HEK293 (cell line): Measurements from ENCODE around the gene TMEM127.

Experiments used
- CTCF ChIA-PET: fragments of 350-600 bp; formaldehyde crosslinking; extraction: SDS; loops from one replicate; lab custom pipeline; 2021; ENCODE audit warnings: antibody characterized with exemption; lab: Yijun Ruan, JAX
- POLR2A ChIA-PET: fragments of 300-600 bp; formaldehyde crosslinking; extraction: SDS; loops from one replicate; lab custom pipeline; 2020; ENCODE audit warnings: antibody characterized with exemption, inconsistent platforms; lab: Yijun Ruan, JAX
- H3K27ac ChIP-seq: fragments of 200-500 bp; sonication (Bioruptor generic); 2 replicates; pipeline ENCODE4 v1.5.1; 2014; ENCODE audit warnings: low read depth, low read length, control low read depth, inconsistent platforms; ENCODE audit errors: extremely low read depth
- H3K36me3 ChIP-seq, 2 experiments: fragments of 200-500 bp in 1 of 2; sonication (Bioruptor generic) in 1 of 2; 1 replicate in 1 of 2; 2 replicates in 1 of 2; pipeline ENCODE4 v1.5.1; 2014 to 2017; ENCODE audit warnings: inconsistent platforms in 2 of 2, low read length in 2 of 2; ENCODE audit not compliant: control insufficient read depth in 2 of 2, insufficient read depth in 1 of 2
- H3K4me1 ChIP-seq: fragments of 200-500 bp; sonication (Bioruptor generic); 2 replicates; pipeline ENCODE4 v1.5.1; 2014; ENCODE audit warnings: mild to moderate bottlenecking, low read length, inconsistent platforms; ENCODE audit not compliant: control insufficient read depth, insufficient read depth
- H3K4me3 ChIP-seq: 2 replicates; pipeline ENCODE4 v1.5.1; 2011; ENCODE audit warnings: low read depth, mild to moderate bottlenecking, control low read depth, low read length, moderate library complexity
- H3K9me3 ChIP-seq: fragments of 200-500 bp; sonication (Bioruptor generic); 2 replicates; pipeline ENCODE4 v1.5.1; 2014; ENCODE audit warnings: low read depth, low read length, inconsistent platforms; ENCODE audit not compliant: control insufficient read depth, insufficient read depth
- BCL11B ChIP-seq: fragments of 450-650 bp; formaldehyde crosslinking; IDR thresholded peaks from 2 replicates; pipeline ENCODE4 v1.5.1; 2016; ENCODE audit warnings: low read depth, missing biosample characterization, missing genetic modification characterization
- FEZF1 ChIP-seq: fragments of 450-650 bp; formaldehyde crosslinking; IDR thresholded peaks from 2 replicates; pipeline ENCODE4 v1.5.1; 2016; ENCODE audit warnings: missing biosample characterization, missing genetic modification characterization
- GFI1B ChIP-seq: fragments of 450-650 bp; formaldehyde crosslinking; IDR thresholded peaks from 2 replicates; pipeline ENCODE4 v1.5.1; 2016; ENCODE audit warnings: missing biosample characterization, missing genetic modification characterization
- GLI2 ChIP-seq: fragments of 450-650 bp; formaldehyde crosslinking; IDR thresholded peaks from 2 replicates; pipeline ENCODE4; 2017; ENCODE audit warnings: missing biosample characterization, missing genetic modification characterization, low read depth, borderline replicate concordance
- GLI4 ChIP-seq: fragments of 450-650 bp; formaldehyde crosslinking; IDR thresholded peaks from 2 replicates; pipeline ENCODE4 v1.5.1; 2016; ENCODE audit warnings: missing biosample characterization, missing genetic modification characterization
- GLIS1 ChIP-seq: fragments of 450-650 bp; formaldehyde crosslinking; IDR thresholded peaks from 2 replicates; pipeline ENCODE4 v1.5.1; 2016; ENCODE audit warnings: missing biosample characterization, missing genetic modification characterization
- GLIS2 ChIP-seq: fragments of 450-650 bp; formaldehyde crosslinking; IDR thresholded peaks from 2 replicates; pipeline ENCODE4 v1.5.1; 2016; ENCODE audit warnings: missing biosample characterization, missing genetic modification characterization
- MEIS1 ChIP-seq: sonication (generic); formaldehyde crosslinking; IDR thresholded peaks from 2 replicates; pipeline ENCODE4 v1.8.1; 2022; ENCODE audit warnings: missing genetic modification reagents, mild to moderate bottlenecking, borderline replicate concordance
- OSR2 ChIP-seq: fragments of 450-650 bp; formaldehyde crosslinking; IDR thresholded peaks from 2 replicates; pipeline ENCODE4 v1.5.1; 2016; ENCODE audit warnings: missing biosample characterization, missing genetic modification characterization
- SALL2 ChIP-seq: fragments of 450-650 bp; formaldehyde crosslinking; IDR thresholded peaks from 2 replicates; pipeline ENCODE4 v1.5.0; 2017; ENCODE audit warnings: missing biosample characterization, mild to moderate bottlenecking, missing genetic modification characterization, borderline replicate concordance
- TRIM28 ChIP-seq: IDR thresholded peaks from 2 replicates; pipeline ENCODE4 v1.6.1; 2011; ENCODE audit warnings: low read length, control low read depth, borderline replicate concordance
- ZNF157 ChIP-seq: fragments of 450-650 bp; formaldehyde crosslinking; IDR thresholded peaks from 2 replicates; pipeline ENCODE4 v1.5.1; 2016; ENCODE audit warnings: missing biosample characterization, missing genetic modification characterization
- ZNF175 ChIP-seq: fragments of 450-650 bp; formaldehyde crosslinking; IDR thresholded peaks from 2 replicates; pipeline ENCODE4 v1.5.1; 2016; ENCODE audit warnings: missing biosample characterization, missing genetic modification characterization
- ZNF214 ChIP-seq: fragments of 450-650 bp; formaldehyde crosslinking; IDR thresholded peaks from 2 replicates; pipeline ENCODE4 v1.5.1; 2017; ENCODE audit warnings: missing biosample characterization, mild to moderate bottlenecking, missing genetic modification characterization, borderline replicate concordance
- ZNF335 ChIP-seq: fragments of 450-650 bp; formaldehyde crosslinking; conservative IDR thresholded peaks from 2 replicates; pipeline ENCODE4 v1.5.1; 2016; ENCODE audit warnings: missing biosample characterization, missing genetic modification characterization
- ZNF366 ChIP-seq: fragments of 450-650 bp; formaldehyde crosslinking; conservative IDR thresholded peaks from 2 replicates; pipeline ENCODE4 v1.5.1; 2016; ENCODE audit warnings: missing biosample characterization, missing genetic modification characterization
- ZNF501 ChIP-seq: fragments of 450-650 bp; formaldehyde crosslinking; IDR thresholded peaks from 2 replicates; pipeline ENCODE4 v1.5.1; 2016; ENCODE audit warnings: missing biosample characterization, missing genetic modification characterization
- ZNF510 ChIP-seq: fragments of 450-650 bp; formaldehyde crosslinking; IDR thresholded peaks from 2 replicates; pipeline ENCODE4 v1.5.1; 2018; ENCODE audit warnings: mild to moderate bottlenecking, missing genetic modification characterization, missing biosample characterization; ENCODE audit not compliant: insufficient replicate concordance
- ZNF529 ChIP-seq: fragments of 450-650 bp; formaldehyde crosslinking; IDR thresholded peaks from 2 replicates; pipeline ENCODE4 v1.5.1; 2017; ENCODE audit warnings: missing genetic modification characterization, missing biosample characterization; ENCODE audit not compliant: insufficient replicate concordance
- ZNF555 ChIP-seq: fragments of 450-650 bp; formaldehyde crosslinking; conservative IDR thresholded peaks from 2 replicates; pipeline ENCODE4 v1.5.1; 2017; ENCODE audit warnings: missing biosample characterization, mild to moderate bottlenecking, missing genetic modification characterization, inconsistent platforms
- ZNF558 ChIP-seq: fragments of 450-650 bp; formaldehyde crosslinking; IDR thresholded peaks from 2 replicates; pipeline ENCODE4 v1.5.1; 2016; ENCODE audit warnings: missing biosample characterization, missing genetic modification characterization
- ZNF600 ChIP-seq: fragments of 450-650 bp; formaldehyde crosslinking; IDR thresholded peaks from 2 replicates; pipeline ENCODE4 v1.5.1; 2016; ENCODE audit warnings: missing biosample characterization, missing genetic modification characterization
- ZNF626 ChIP-seq: fragments of 450-650 bp; sonication (Bioruptor Pico); formaldehyde crosslinking; IDR thresholded peaks from 2 replicates; pipeline ENCODE4 v1.5.1; 2018; ENCODE audit warnings: missing biosample characterization, missing genetic modification characterization, inconsistent platforms
- ZNF670 ChIP-seq: fragments of 450-650 bp; formaldehyde crosslinking; IDR thresholded peaks from 2 replicates; pipeline ENCODE4 v1.5.1; 2016; ENCODE audit warnings: missing biosample characterization, missing genetic modification characterization, low read depth
- ZNF76 ChIP-seq: fragments of 450-650 bp; formaldehyde crosslinking; IDR thresholded peaks from 2 replicates; pipeline ENCODE4; 2016; ENCODE audit warnings: low read depth, missing biosample characterization, missing genetic modification characterization, borderline replicate concordance
- ZSCAN16 ChIP-seq: fragments of 450-650 bp; formaldehyde crosslinking; IDR thresholded peaks from 2 replicates; pipeline ENCODE4 v1.5.1; 2016; ENCODE audit warnings: missing biosample characterization, missing genetic modification characterization
- TF ChIP-seq, protein P1 (sequence below): fragments of 450-650 bp; formaldehyde crosslinking; IDR thresholded peaks from 2 replicates; pipeline ENCODE4 v1.5.1; 2017; ENCODE audit warnings: missing biosample characterization, missing genetic modification characterization
- TF ChIP-seq, protein P2 (sequence below): IDR thresholded peaks from 2 replicates; pipeline ENCODE4 v1.6.1; 2011; ENCODE audit warnings: mild to moderate bottlenecking, low read depth, low read length, borderline replicate concordance
- TF ChIP-seq, protein P3 (sequence below): fragments of 450-650 bp; formaldehyde crosslinking; IDR thresholded peaks from 2 replicates; pipeline ENCODE4 v1.5.1; 2016; ENCODE audit warnings: missing biosample characterization, missing genetic modification characterization
- TF ChIP-seq, protein P4 (sequence below): fragments of 450-650 bp; formaldehyde crosslinking; IDR thresholded peaks from 2 replicates; pipeline ENCODE4 v1.5.1; 2017; ENCODE audit warnings: missing biosample characterization, missing genetic modification characterization

Gene TMEM127

DNA sequence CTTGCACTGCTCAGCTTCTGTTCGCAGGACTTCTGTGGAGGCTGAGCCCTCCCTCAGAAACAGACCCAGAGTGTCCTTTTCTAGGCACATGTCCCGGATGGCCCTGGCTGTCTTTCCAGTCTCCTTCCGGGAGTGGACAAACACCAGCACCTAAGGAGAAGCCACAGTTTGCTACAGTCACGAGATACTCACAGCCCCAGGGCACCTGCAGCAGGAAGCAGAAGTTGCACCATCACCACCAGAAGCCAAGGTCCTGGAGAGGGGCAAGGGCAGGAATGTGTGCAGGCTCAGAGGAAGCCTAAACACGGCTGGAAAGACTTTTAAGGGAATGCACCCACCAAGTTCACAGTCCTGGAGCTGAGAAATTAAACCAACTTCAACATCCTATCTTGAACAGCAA is 26.0 kb upstream of the TMEM127 start:
- H3K4me1 ChIP-seq, result no peaks in the 10 kb centered on the region
- TF ChIP-seq, protein P1, sequence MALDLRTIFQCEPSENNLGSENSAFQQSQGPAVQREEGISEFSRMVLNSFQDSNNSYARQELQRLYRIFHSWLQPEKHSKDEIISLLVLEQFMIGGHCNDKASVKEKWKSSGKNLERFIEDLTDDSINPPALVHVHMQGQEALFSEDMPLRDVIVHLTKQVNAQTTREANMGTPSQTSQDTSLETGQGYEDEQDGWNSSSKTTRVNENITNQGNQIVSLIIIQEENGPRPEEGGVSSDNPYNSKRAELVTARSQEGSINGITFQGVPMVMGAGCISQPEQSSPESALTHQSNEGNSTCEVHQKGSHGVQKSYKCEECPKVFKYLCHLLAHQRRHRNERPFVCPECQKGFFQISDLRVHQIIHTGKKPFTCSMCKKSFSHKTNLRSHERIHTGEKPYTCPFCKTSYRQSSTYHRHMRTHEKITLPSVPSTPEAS (tag by site-specific recombination), result no peak
- no peak for TF ChIP-seq ZNF335
- no peak for TF ChIP-seq SALL2 (tag by site-specific recombination)
- TF ChIP-seq ZNF366 (tag by site-specific recombination), result no peak
- no peak for TF ChIP-seq FEZF1 (tag by site-specific recombination)
- TF ChIP-seq MEIS1 (CRISPR knock-in tag), result no peak
- TF ChIP-seq ZNF626 (tag by site-specific recombination), result no peak
- TF ChIP-seq, protein P2, sequence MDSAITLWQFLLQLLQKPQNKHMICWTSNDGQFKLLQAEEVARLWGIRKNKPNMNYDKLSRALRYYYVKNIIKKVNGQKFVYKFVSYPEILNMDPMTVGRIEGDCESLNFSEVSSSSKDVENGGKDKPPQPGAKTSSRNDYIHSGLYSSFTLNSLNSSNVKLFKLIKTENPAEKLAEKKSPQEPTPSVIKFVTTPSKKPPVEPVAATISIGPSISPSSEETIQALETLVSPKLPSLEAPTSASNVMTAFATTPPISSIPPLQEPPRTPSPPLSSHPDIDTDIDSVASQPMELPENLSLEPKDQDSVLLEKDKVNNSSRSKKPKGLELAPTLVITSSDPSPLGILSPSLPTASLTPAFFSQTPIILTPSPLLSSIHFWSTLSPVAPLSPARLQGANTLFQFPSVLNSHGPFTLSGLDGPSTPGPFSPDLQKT, result no peak
- TF ChIP-seq OSR2, result no peak
- no peak for TF ChIP-seq ZNF555
- no peak for TF ChIP-seq ZNF510 (tag by site-specific recombination)
- no peak for TF ChIP-seq GLI2 (tag by site-specific recombination)
- no peak for TF ChIP-seq TRIM28
- no peak for TF ChIP-seq ZNF76
- no peak for TF ChIP-seq ZNF501 (tag by site-specific recombination)
- TF ChIP-seq, protein P3, sequence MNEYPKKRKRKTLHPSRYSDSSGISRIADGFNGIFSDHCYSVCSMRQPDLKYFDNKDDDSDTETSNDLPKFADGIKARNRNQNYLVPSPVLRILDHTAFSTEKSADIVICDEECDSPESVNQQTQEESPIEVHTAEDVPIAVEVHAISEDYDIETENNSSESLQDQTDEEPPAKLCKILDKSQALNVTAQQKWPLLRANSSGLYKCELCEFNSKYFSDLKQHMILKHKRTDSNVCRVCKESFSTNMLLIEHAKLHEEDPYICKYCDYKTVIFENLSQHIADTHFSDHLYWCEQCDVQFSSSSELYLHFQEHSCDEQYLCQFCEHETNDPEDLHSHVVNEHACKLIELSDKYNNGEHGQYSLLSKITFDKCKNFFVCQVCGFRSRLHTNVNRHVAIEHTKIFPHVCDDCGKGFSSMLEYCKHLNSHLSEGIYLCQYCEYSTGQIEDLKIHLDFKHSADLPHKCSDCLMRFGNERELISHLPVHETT (tag by site-specific recombination), result no peak
- TF ChIP-seq ZNF600 (tag by site-specific recombination), result no peak
- TF ChIP-seq ZNF175 (tag by site-specific recombination), result no peak
- TF ChIP-seq ZNF214 (tag by site-specific recombination), result no peak
- peaks cover 67 to 99% of the 10 kb centered on the region in 2 experiments for H3K36me3 ChIP-seq
- H3K27ac ChIP-seq, result no peak overlapping the region
- ChIA-PET CTCF (no interaction called here), POLR2A (no interaction called here)
- H3K4me3 ChIP-seq, result no peak overlapping the region
- H3K9me3 ChIP-seq, result no peaks in the 10 kb centered on the region

DNA sequence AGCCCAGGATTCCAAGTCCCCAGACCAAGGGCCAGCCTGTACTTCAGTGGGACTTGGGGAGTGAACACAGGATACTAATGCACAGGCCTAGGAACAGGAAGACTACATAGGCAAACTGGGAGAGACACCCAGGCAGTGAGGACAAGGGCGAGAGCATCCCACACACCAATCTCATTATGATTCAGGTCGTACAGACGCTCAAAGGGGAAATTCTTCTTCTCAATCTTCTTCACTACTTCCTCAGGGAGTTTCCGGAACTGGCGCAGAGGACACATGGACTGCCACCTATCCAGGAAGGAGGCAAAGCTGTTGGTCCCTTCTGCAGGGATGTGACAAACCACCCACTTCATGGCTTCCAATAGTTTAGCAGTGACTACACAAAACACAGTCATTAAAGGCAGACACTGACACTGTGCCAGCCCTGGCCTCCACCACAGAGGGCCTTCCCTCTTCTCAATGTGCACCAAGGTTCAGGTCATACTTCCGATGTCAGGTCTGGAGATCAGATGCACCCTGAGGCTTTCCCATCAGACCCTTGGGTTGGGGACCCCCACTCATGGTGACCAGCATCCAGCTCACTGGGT is 21.6 kb upstream of the TMEM127 start:
- Histone ChIP-seq H3K36me3 (peaks cover 42 to 100% of the 10 kb centered on the region in 2 experiments), H3K27ac (no peak overlapping the region), H3K4me3 (no peak overlapping the region), H3K9me3 (no peaks in the 10 kb centered on the region), H3K4me1 (no peaks in the 10 kb centered on the region)
- ChIA-PET POLR2A (no interaction called here), CTCF (no interaction called here)
- TF ChIP-seq GLI4 (no peak), GLIS2 (tag by site-specific recombination) (no peak), BCL11B (tag by site-specific recombination) (no peak), TRIM28 (no peak), ZNF529 (tag by site-specific recombination) (no peak), ZNF157 (tag by site-specific recombination) (no peak), ZNF670 (tag by site-specific recombination) (no peak), GLIS1 (tag by site-specific recombination) (no peak), ZNF558 (tag by site-specific recombination) (no peak), GFI1B (tag by site-specific recombination) (no peak), ZSCAN16 (tag by site-specific recombination) (no peak)
- TF ChIP-seq, protein P1 (tag by site-specific recombination), result no peak
- TF ChIP-seq, protein P4, sequence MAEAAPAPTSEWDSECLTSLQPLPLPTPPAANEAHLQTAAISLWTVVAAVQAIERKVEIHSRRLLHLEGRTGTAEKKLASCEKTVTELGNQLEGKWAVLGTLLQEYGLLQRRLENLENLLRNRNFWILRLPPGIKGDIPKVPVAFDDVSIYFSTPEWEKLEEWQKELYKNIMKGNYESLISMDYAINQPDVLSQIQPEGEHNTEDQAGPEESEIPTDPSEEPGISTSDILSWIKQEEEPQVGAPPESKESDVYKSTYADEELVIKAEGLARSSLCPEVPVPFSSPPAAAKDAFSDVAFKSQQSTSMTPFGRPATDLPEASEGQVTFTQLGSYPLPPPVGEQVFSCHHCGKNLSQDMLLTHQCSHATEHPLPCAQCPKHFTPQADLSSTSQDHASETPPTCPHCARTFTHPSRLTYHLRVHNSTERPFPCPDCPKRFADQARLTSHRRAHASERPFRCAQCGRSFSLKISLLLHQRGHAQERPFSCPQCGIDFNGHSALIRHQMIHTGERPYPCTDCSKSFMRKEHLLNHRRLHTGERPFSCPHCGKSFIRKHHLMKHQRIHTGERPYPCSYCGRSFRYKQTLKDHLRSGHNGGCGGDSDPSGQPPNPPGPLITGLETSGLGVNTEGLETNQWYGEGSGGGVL (tag by site-specific recombination), result no peak
